Measurements from ENCODE around the gene TMEM164. TPM values are rescaled to one million over a fixed set of nuclear protein-coding genes. Genes with fewer than 3 reads are reported as not detected.

TMEM164 gene
- total and polyA plus RNA-seq, 2 experiments from 2014 or later: 3.4 to 17.2 TPM

DNA sequence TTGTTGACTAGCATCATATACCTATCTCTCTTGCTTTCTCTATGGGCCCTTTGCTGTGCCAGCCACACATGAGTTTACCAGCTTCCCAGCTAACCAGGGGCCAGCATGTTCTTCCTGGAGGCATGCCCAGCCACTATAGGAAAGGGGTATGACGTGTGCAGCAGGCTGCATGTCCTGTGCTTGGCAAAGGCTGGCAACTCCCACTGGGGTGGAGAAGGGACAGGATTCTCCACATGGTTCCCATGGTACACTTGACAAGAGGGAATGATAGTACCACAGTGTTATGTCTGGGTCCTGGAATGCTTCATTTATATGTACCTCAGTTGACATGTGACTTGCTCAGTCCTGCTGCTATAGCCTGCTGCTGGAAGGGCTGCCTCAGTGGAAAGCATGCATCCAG, 78.8 kb downstream of the TMEM164 start:
- no peak overlapping the region for H3K27ac Mint-ChIP-seq
- Histone ChIP-seq H3F3A (replicated peaks; ENCODE audit: low read depth) (no peaks in the 10 kb centered on the region), H3K27me3 (ENCODE audit: insufficient read depth) (no peaks in the 10 kb centered on the region), H3K79me2 (replicated peaks; ENCODE audit: insufficient read depth) (no peaks in the 10 kb centered on the region), H3K9me2 (ENCODE audit: insufficient read depth) (no peaks in the 10 kb centered on the region), H2AFZ (no peak overlapping the region), H3K27ac (ENCODE audit: low read depth) (no peak overlapping the region), H3K4me2 (no peak overlapping the region), H3K4me1 (ENCODE audit: insufficient read depth) (no peaks in the 10 kb centered on the region), H4K20me1 (replicated peaks; ENCODE audit: insufficient read depth) (no peaks in the 10 kb centered on the region), H3K4me3 (no peak overlapping the region), H3K36me3 (ENCODE audit: insufficient read depth) (no peaks in the 10 kb centered on the region)
- H3K4me1 Mint-ChIP-seq: no peaks in the 10 kb centered on the region
- no peak overlapping the region for H3K4me3 Mint-ChIP-seq
- DNase-seq (ENCODE audit: low spot score) (no peak), ATAC-seq (no peak)
- H3K27me3 Mint-ChIP-seq (ENCODE audit: insufficient read depth, low read depth, poor library complexity): no peaks in the 10 kb centered on the region
- H3K9me3 Mint-ChIP-seq: no peaks in the 10 kb centered on the region
- no peaks in the 10 kb centered on the region for H3K36me3 Mint-ChIP-seq (ENCODE audit: low read depth)
- no peak for TF ChIP-seq CREB1 (CRISPR knock-in tag; IDR thresholded peaks at IDR 0.05; ENCODE audit: low read depth)
- no peak for TF ChIP-seq POLR2AphosphoS5 (IDR thresholded peaks at IDR 0.05; ENCODE audit: low read depth)
- TF ChIP-seq NANOG (IDR thresholded peaks at IDR 0.05; ENCODE audit: borderline replicate concordance): no peak
- no peak for TF ChIP-seq EZH2phosphoT487 (IDR thresholded peaks at IDR 0.05; ENCODE audit: unreplicated experiment)
- TF ChIP-seq, protein P1, sequence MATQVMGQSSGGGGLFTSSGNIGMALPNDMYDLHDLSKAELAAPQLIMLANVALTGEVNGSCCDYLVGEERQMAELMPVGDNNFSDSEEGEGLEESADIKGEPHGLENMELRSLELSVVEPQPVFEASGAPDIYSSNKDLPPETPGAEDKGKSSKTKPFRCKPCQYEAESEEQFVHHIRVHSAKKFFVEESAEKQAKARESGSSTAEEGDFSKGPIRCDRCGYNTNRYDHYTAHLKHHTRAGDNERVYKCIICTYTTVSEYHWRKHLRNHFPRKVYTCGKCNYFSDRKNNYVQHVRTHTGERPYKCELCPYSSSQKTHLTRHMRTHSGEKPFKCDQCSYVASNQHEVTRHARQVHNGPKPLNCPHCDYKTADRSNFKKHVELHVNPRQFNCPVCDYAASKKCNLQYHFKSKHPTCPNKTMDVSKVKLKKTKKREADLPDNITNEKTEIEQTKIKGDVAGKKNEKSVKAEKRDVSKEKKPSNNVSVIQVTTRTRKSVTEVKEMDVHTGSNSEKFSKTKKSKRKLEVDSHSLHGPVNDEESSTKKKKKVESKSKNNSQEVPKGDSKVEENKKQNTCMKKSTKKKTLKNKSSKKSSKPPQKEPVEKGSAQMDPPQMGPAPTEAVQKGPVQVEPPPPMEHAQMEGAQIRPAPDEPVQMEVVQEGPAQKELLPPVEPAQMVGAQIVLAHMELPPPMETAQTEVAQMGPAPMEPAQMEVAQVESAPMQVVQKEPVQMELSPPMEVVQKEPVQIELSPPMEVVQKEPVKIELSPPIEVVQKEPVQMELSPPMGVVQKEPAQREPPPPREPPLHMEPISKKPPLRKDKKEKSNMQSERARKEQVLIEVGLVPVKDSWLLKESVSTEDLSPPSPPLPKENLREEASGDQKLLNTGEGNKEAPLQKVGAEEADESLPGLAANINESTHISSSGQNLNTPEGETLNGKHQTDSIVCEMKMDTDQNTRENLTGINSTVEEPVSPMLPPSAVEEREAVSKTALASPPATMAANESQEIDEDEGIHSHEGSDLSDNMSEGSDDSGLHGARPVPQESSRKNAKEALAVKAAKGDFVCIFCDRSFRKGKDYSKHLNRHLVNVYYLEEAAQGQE (IDR thresholded peaks at IDR 0.05; ENCODE audit: unreplicated experiment): no peak
- TF ChIP-seq EZH2 (IDR thresholded peaks at IDR 0.05; ENCODE audit: low read depth, unreplicated experiment): no peak
- no peak for TF ChIP-seq ZNF331 (CRISPR knock-in tag; IDR thresholded peaks at IDR 0.05; ENCODE audit: low read depth)
- TF ChIP-seq, protein P2, sequence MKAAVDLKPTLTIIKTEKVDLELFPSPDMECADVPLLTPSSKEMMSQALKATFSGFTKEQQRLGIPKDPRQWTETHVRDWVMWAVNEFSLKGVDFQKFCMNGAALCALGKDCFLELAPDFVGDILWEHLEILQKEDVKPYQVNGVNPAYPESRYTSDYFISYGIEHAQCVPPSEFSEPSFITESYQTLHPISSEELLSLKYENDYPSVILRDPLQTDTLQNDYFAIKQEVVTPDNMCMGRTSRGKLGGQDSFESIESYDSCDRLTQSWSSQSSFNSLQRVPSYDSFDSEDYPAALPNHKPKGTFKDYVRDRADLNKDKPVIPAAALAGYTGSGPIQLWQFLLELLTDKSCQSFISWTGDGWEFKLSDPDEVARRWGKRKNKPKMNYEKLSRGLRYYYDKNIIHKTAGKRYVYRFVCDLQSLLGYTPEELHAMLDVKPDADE (IDR thresholded peaks at IDR 0.05): no peak
- no peak for TF ChIP-seq ZNF114 (CRISPR knock-in tag; IDR thresholded peaks at IDR 0.05)
- TF ChIP-seq, protein P3, sequence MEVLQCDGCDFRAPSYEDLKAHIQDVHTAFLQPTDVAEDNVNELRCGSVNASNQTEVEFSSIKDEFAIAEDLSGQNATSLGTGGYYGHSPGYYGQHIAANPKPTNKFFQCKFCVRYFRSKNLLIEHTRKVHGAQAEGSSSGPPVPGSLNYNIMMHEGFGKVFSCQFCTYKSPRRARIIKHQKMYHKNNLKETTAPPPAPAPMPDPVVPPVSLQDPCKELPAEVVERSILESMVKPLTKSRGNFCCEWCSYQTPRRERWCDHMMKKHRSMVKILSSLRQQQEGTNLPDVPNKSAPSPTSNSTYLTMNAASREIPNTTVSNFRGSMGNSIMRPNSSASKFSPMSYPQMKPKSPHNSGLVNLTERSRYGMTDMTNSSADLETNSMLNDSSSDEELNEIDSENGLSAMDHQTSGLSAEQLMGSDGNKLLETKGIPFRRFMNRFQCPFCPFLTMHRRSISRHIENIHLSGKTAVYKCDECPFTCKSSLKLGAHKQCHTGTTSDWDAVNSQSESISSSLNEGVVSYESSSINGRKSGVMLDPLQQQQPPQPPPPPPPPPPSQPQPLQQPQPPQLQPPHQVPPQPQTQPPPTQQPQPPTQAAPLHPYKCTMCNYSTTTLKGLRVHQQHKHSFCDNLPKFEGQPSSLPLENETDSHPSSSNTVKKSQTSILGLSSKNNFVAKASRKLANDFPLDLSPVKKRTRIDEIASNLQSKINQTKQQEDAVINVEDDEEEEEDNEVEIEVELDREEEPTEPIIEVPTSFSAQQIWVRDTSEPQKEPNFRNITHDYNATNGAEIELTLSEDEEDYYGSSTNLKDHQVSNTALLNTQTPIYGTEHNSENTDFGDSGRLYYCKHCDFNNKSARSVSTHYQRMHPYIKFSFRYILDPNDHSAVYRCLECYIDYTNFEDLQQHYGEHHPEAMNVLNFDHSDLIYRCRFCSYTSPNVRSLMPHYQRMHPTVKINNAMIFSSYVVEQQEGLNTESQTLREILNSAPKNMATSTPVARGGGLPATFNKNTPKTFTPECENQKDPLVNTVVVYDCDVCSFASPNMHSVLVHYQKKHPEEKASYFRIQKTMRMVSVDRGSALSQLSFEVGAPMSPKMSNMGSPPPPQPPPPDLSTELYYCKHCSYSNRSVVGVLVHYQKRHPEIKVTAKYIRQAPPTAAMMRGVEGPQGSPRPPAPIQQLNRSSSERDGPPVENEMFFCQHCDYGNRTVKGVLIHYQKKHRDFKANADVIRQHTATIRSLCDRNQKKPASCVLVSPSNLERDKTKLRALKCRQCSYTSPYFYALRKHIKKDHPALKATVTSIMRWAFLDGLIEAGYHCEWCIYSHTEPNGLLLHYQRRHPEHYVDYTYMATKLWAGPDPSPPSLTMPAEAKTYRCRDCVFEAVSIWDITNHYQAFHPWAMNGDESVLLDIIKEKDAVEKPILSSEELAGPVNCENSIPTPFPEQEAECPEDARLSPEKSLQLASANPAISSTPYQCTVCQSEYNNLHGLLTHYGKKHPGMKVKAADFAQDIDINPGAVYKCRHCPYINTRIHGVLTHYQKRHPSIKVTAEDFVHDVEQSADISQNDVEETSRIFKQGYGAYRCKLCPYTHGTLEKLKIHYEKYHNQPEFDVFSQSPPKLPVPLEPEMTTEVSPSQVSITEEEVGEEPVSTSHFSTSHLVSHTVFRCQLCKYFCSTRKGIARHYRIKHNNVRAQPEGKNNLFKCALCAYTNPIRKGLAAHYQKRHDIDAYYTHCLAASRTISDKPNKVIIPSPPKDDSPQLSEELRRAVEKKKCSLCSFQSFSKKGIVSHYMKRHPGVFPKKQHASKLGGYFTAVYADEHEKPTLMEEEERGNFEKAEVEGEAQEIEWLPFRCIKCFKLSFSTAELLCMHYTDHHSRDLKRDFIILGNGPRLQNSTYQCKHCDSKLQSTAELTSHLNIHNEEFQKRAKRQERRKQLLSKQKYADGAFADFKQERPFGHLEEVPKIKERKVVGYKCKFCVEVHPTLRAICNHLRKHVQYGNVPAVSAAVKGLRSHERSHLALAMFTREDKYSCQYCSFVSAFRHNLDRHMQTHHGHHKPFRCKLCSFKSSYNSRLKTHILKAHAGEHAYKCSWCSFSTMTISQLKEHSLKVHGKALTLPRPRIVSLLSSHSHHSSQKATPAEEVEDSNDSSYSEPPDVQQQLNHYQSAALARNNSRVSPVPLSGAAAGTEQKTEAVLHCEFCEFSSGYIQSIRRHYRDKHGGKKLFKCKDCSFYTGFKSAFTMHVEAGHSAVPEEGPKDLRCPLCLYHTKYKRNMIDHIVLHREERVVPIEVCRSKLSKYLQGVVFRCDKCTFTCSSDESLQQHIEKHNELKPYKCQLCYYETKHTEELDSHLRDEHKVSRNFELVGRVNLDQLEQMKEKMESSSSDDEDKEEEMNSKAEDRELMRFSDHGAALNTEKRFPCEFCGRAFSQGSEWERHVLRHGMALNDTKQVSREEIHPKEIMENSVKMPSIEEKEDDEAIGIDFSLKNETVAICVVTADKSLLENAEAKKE (CRISPR knock-in tag; IDR thresholded peaks at IDR 0.05): no peak
- no peak for TF ChIP-seq JUNB (IDR thresholded peaks at IDR 0.05; ENCODE audit: unreplicated experiment)
